Stomach (tissue), 4 donors: ENCODE measurements around the gene WFDC12.

ENCODE experiments used
- POLR2A ChIP-seq, 4 donors: fragments of 450-650 bp; IDR thresholded peaks; one replicate each; pipeline ENCODE4 v1.6.1; 2016; ENCODE audit warnings: antibody characterized with exemption in 4 of 4, control low read depth in 2 of 4, mild to moderate bottlenecking in 1 of 4, moderate library complexity in 1 of 4
- TF ChIP-seq, protein P1 (sequence below), 7 experiments: fragments of 450-650 bp in 4 of 7; fragments of 200-600 bp in 3 of 7; sonication (generic) in 3 of 7; IDR thresholded peaks; one replicate each; pipeline ENCODE4 v1.5.1; 2016 to 2019; ENCODE audit warnings: antibody characterized with exemption in 7 of 7, control low read depth in 2 of 7, mild to moderate bottlenecking in 1 of 7

GRCh38 chr20:45100563-45101245 lies 23.6 kb downstream of the WFDC12 start, which contains the start of gene KCNS1:
- no peak for TF ChIP-seq POLR2A (IDR thresholded peaks at IDR 0.05)
- TF ChIP-seq, protein P1, sequence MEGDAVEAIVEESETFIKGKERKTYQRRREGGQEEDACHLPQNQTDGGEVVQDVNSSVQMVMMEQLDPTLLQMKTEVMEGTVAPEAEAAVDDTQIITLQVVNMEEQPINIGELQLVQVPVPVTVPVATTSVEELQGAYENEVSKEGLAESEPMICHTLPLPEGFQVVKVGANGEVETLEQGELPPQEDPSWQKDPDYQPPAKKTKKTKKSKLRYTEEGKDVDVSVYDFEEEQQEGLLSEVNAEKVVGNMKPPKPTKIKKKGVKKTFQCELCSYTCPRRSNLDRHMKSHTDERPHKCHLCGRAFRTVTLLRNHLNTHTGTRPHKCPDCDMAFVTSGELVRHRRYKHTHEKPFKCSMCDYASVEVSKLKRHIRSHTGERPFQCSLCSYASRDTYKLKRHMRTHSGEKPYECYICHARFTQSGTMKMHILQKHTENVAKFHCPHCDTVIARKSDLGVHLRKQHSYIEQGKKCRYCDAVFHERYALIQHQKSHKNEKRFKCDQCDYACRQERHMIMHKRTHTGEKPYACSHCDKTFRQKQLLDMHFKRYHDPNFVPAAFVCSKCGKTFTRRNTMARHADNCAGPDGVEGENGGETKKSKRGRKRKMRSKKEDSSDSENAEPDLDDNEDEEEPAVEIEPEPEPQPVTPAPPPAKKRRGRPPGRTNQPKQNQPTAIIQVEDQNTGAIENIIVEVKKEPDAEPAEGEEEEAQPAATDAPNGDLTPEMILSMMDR (IDR thresholded peaks at IDR 0.05): no peak
